K562 (cell line): ENCODE results near the gene KCNQ4. TPM values are rescaled to one million over a fixed set of nuclear protein-coding genes. Genes with fewer than 3 reads are reported as not detected.

Source experiments
- ATAC-seq: fragments of 200-7000 bp; cut with Tn5 transposase; 3 replicates; pipeline ENCODE4 v1.9.1; 2020; ENCODE audit warnings: moderate library complexity
- BruUV-seq: library from RNA; stranded (reverse); fragments of 400-500 nt; replicated peaks from 2 replicates; lab custom pipeline; 2021; lab: Mats Ljungman, UMichigan
- CTCF ChIA-PET: fragments of 300-600 bp; formaldehyde crosslinking; extraction: SDS; loops from one replicate; lab custom pipeline; 2021; ENCODE audit warnings: low intra/inter-chr PET ratio; lab: Yijun Ruan, JAX
- POLR2A ChIA-PET: fragments of 300-600, 350-650 bp; sonication (Branson Sonifier 250); formaldehyde crosslinking; extraction: SDS; loops from one replicate; lab custom pipeline; 2021; ENCODE audit warnings: antibody characterized with exemption, inconsistent platforms; lab: Yijun Ruan, JAX
- DNase-seq, 4 experiments: peaks; one replicate each; pipeline versions ENCODE4 v3.0.0 to v3.0.0-alpha.2; 2011 to 2018; ENCODE audit warnings: low spot score in 3 of 4, mixed read lengths in 3 of 4; ENCODE audit errors: extremely low read depth in 1 of 4
- FAIRE-seq: peaks from 2 replicates; lab custom pipeline; 2011; peaks lifted over from hg19 to GRCh38; lab: Jason Lieb, UNC
- H2AFZ ChIP-seq: 2 replicates; pipeline ENCODE4 v1.6.0; 2011; ENCODE audit warnings: low read depth, low read length, control low read depth, inconsistent platforms
- H3K27ac ChIP-seq: fragments of 200-600 bp; 3 replicates; pipeline ENCODE4 v1.8.0; 2011; ENCODE audit warnings: low read depth, mild to moderate bottlenecking, control low read depth, inconsistent platforms, low read length, moderate library complexity, mixed read lengths; ENCODE audit errors: extremely low read depth
- H3K27me3 ChIP-seq, 2 experiments: fragments of 300-600 bp in 1 of 2; 2 replicates in 1 of 2; 3 replicates in 1 of 2; pipeline versions ENCODE4 v1.6.0 to v1.8.0; 2011; ENCODE audit warnings: inconsistent platforms in 2 of 2, low read length in 2 of 2, mild to moderate bottlenecking in 1 of 2, mixed read lengths in 1 of 2, moderate library complexity in 1 of 2; ENCODE audit not compliant: control insufficient read depth in 2 of 2, insufficient read depth in 2 of 2
- H3K36me3 ChIP-seq: fragments of 300-600 bp; 3 replicates; pipeline ENCODE4 v1.8.0; 2011; ENCODE audit warnings: mild to moderate bottlenecking, low read length, inconsistent platforms; ENCODE audit not compliant: control insufficient read depth, insufficient read depth
- H3K4me1 ChIP-seq, 2 experiments: fragments of 200-600 bp in 1 of 2; replicated peaks in 1 of 2; 2 replicates in 1 of 2; 3 replicates in 1 of 2; pipeline versions ENCODE4 v1.5.1 to v1.8.0; 2011; ENCODE audit warnings: inconsistent platforms in 2 of 2, low read length in 2 of 2, mild to moderate bottlenecking in 1 of 2, mixed read lengths in 1 of 2, moderate library complexity in 1 of 2; ENCODE audit not compliant: control insufficient read depth in 2 of 2, insufficient read depth in 2 of 2
- H3K4me2 ChIP-seq: 2 replicates; pipeline ENCODE4 v1.6.1; 2011; ENCODE audit warnings: low read length, control low read depth, inconsistent platforms, mixed read lengths; ENCODE audit not compliant: insufficient read depth
- H3K4me3 ChIP-seq: fragments of 200-600 bp; sonication (generic), shearing (Covaris generic); 2 replicates; pipeline ENCODE4 v1.5.1; 2016; ENCODE audit warnings: control low read depth, inconsistent platforms
- H3K79me2 ChIP-seq: fragments of 200-600 bp; 3 replicates; pipeline ENCODE4 v1.8.0; 2011; ENCODE audit warnings: low read length, inconsistent platforms; ENCODE audit not compliant: control insufficient read depth, insufficient read depth
- H3K9ac ChIP-seq, 2 experiments: 2 replicates each; pipeline versions ENCODE4 v1.6.0 to v1.6.1; 2011; ENCODE audit warnings: low read depth in 2 of 2, low read length in 2 of 2, control low read depth in 1 of 2, inconsistent platforms in 1 of 2, mild to moderate bottlenecking in 1 of 2, mixed read lengths in 1 of 2; ENCODE audit not compliant: insufficient read depth in 1 of 2
- H3K9me1 ChIP-seq: one replicate; pipeline ENCODE4 v1.6.0; 2011; ENCODE audit warnings: inconsistent platforms, mild to moderate bottlenecking, low read length, moderate library complexity; ENCODE audit not compliant: control insufficient read depth, insufficient read depth
- H3K9me3 ChIP-seq: replicated peaks from 2 replicates; pipeline ENCODE4 v1.5.1; 2011; ENCODE audit warnings: low read depth, low read length, inconsistent platforms; ENCODE audit not compliant: control insufficient read depth, insufficient read depth
- H4K20me1 ChIP-seq: replicated peaks from 2 replicates; pipeline ENCODE4 v1.6.1; 2011; ENCODE audit warnings: low read length, inconsistent platforms, mixed read lengths; ENCODE audit not compliant: control insufficient read depth, insufficient read depth
- CHD4 ChIP-seq: fragments of 200-600 bp; sonication (generic); IDR thresholded peaks from 3 replicates; pipeline ENCODE4 v1.6.1; 2012; ENCODE audit warnings: low read depth, mild to moderate bottlenecking, mixed read lengths, low read length, inconsistent platforms; ENCODE audit not compliant: insufficient read depth, insufficient replicate concordance, poor library complexity, severe bottlenecking
- DPF2 ChIP-seq: fragments of 450-650 bp; IDR thresholded peaks from 2 replicates; pipeline ENCODE4 v1.6.1; 2016
- ETV5 ChIP-seq: sonication (generic); formaldehyde crosslinking; IDR thresholded peaks from 2 replicates; pipeline ENCODE4 v1.4.0; 2020; ENCODE audit warnings: low read depth, mild to moderate bottlenecking, missing genetic modification reagents
- EZH2 ChIP-seq: IDR thresholded peaks from 2 replicates; pipeline ENCODE4 v1.6.1; 2012; ENCODE audit warnings: low read depth, mild to moderate bottlenecking, inconsistent platforms, low read length, borderline replicate concordance
- NCOR1 ChIP-seq: fragments of 450-650 bp; IDR thresholded peaks from 2 replicates; pipeline ENCODE4 v1.6.1; 2016; ENCODE audit warnings: mild to moderate bottlenecking, moderate library complexity
- OTX1 ChIP-seq: fragments of 450-650 bp; formaldehyde crosslinking; IDR thresholded peaks from 2 replicates; pipeline ENCODE4 v1.4.0; 2022; ENCODE audit warnings: mild to moderate bottlenecking
- RNF2 ChIP-seq: sonication (generic); IDR thresholded peaks from 2 replicates; pipeline ENCODE4 v1.6.1; 2016
- SMC3 ChIP-seq: conservative IDR thresholded peaks from 2 replicates; pipeline ENCODE4 v1.6.1; 2011; ENCODE audit warnings: low read depth, low read length, improper control_type of control experiment; ENCODE audit not compliant: insufficient read depth
- TGIF2 ChIP-seq: sonication (generic); formaldehyde crosslinking; IDR thresholded peaks from 2 replicates; pipeline ENCODE4 v1.8.1; 2022; ENCODE audit warnings: mild to moderate bottlenecking, missing genetic modification reagents, moderate library complexity
- ZNF232 ChIP-seq: sonication (generic); formaldehyde crosslinking; IDR thresholded peaks from 2 replicates; pipeline ENCODE4 v1.8.0; 2022; ENCODE audit warnings: mild to moderate bottlenecking, missing genetic modification reagents
- WGBS: fragments of 100-300 bp; shearing (Covaris generic); methylation state at CpG from one replicate; pipeline ENCODE4 v1.1.6; 2016; ENCODE audit warnings: low coverage, mixed read lengths; ENCODE audit not compliant: insufficient coverage; ENCODE audit errors: missing lambda C conversion rate; 5-methylcytosine and 5-hydroxymethylcytosine counted together
- in situ Hi-C: fragments of 300-500 bp; cut with MboI; formaldehyde crosslinking; loops from 4 replicates; pipeline ENCODE4 v1.15.0; 2018; ENCODE audit warnings: inconsistent platforms, mixed read lengths
- intact Hi-C: fragments of 100-400 bp; cut with micrococcal nuclease; formaldehyde crosslinking; loops from 2 replicates; pipeline ENCODE4 v1.14.2; 2022
- polyA plus RNA-seq, 8 experiments: library from polyadenylated mRNA; depleted of rRNA in 4 of 8; stranded (reverse) in 5 of 8; unstranded in 3 of 8; fragments of >200 nt; fragmentation: Nextera tagmentation in 2 of 8; fragmentation: Illumina TruSeq in 1 of 8; extraction: Ambion mirVana in 2 of 8; extraction: Trizol in 1 of 8; gene quantifications; 2 replicates each; pipeline versions ENCODE4 v1.2.1 to v1.2.3, GENCODE V29; 2011 to 2014; ENCODE audit warnings: inconsistent platforms in 1 of 8, missing spikeins in 1 of 8
- total RNA-seq, 7 experiments: library from RNA; depleted of rRNA in 6 of 7; stranded (reverse); fragments of >200 nt in 6 of 7; fragmentation: Illumina TruSeq in 2 of 7; extraction: Trizol in 2 of 7; gene quantifications; 2 replicates each; pipeline versions ENCODE4 v1.2.1 to v1.2.3, GENCODE V29; 2011 to 2021; ENCODE audit warnings: low replicate concordance in 1 of 7
- TF ChIP-seq, protein P1 (sequence below): fragments of 450-650 bp; IDR thresholded peaks from 2 replicates; pipeline ENCODE4 v1.6.1; 2018; ENCODE audit not compliant: partially characterized antibody
- TF ChIP-seq, protein P2 (sequence below): fragments of 250-450 bp; sonication (Bioruptor Pico); IDR thresholded peaks from 2 replicates; pipeline ENCODE4 v1.6.1; 2021; ENCODE audit warnings: mild to moderate bottlenecking
- TF ChIP-seq, protein P3 (sequence below): fragments of 250-450 bp; sonication (Bioruptor Pico); IDR thresholded peaks from 2 replicates; pipeline ENCODE4 v1.4.0; 2020

KCNQ4 gene
- total and polyA plus RNA-seq, 9 of the 15 experiments (the other 6 are each of a cell fraction or from before 2014, with no cell fraction given), result 0.07 to 4.1 (median 0.79) TPM

DNA sequence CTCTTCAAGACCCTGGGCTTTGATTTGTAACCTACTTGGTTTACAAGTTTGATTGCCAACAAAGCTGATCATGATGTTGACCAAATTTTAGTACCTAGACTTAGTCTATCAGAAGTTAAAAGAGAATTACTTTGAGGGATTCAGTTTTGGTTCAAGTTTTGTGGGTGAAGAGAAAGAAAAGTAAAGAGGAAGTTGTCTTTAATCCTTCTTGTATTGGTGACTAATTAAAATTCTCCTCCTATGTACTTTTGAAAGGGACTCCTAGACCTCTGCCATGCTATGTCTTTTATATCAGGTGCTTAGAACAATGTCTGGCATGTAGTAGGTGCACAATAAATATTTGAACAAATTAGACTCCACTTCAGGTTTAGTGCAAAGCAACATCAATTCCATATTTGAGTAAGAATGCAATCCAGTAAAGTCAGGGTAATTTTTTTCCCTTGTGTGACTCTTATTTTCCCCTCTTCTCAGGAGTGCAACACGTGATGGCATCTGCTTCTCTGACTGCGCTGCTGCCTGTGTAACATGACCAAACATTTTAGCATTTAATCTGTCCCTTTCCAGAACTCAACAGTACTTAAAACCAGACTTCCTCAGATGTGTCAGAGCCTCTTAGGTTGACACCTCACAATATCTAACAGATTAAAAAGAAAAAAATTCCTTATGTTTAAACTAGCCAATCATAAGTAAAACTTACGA, 41.1 kb upstream of the KCNQ4 start:
- Histone ChIP-seq H4K20me1 (0 out of 2 replicates have a peak, but pooled peaks cover 4% of the 10 kb centered on the region), H3K9me3 (no peaks in the 10 kb centered on the region), H3K4me2 (no peak overlapping the region), H3K79me2 (peaks cover 21% of the 10 kb centered on the region), H3K27me3 (no peaks in the 10 kb centered on the region), H3K4me3 (no peak overlapping the region), H3K9ac (no peak overlapping the region), H3K27ac (no peak overlapping the region)
- intact Hi-C loops, result no loop called here
- POLR2A ChIA-PET, result interaction anchor here (0.7 kb wide), 1 partner anchor 10 kb away, joined by 4 read pairs; no protein-coding TSS in a partner anchor
- DNase-seq (no peak), ATAC-seq (no peak)
- CTCF ChIA-PET, result no interaction called here
- no TSS peak for BruUV-seq
- TF ChIP-seq DPF2, result no peak
- no peak for TF ChIP-seq OTX1 (CRISPR knock-in tag)
- no peak for TF ChIP-seq SMC3
- TF ChIP-seq ETV5 (CRISPR knock-in tag), result no peak
- TF ChIP-seq RNF2, result no peak
- no peak for TF ChIP-seq NCOR1
- TF ChIP-seq, protein P1, sequence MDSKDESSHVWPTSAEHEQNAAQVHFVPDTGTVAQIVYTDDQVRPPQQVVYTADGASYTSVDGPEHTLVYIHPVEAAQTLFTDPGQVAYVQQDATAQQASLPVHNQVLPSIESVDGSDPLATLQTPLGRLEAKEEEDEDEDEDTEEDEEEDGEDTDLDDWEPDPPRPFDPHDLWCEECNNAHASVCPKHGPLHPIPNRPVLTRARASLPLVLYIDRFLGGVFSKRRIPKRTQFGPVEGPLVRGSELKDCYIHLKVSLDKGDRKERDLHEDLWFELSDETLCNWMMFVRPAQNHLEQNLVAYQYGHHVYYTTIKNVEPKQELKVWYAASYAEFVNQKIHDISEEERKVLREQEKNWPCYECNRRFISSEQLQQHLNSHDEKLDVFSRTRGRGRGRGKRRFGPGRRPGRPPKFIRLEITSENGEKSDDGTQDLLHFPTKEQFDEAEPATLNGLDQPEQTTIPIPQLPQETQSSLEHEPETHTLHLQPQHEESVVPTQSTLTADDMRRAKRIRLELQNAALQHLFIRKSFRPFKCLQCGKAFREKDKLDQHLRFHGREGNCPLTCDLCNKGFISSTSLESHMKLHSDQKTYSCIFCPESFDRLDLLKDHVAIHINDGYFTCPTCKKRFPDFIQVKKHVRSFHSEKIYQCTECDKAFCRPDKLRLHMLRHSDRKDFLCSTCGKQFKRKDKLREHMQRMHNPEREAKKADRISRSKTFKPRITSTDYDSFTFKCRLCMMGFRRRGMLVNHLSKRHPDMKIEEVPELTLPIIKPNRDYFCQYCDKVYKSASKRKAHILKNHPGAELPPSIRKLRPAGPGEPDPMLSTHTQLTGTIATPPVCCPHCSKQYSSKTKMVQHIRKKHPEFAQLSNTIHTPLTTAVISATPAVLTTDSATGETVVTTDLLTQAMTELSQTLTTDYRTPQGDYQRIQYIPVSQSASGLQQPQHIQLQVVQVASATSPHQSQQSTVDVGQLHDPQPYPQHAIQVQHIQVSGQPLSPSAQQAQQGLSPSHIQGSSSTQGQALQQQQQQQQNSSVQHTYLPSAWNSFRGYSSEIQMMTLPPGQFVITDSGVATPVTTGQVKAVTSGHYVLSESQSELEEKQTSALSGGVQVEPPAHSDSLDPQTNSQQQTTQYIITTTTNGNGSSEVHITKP, result no peak
- TF ChIP-seq, protein P2, sequence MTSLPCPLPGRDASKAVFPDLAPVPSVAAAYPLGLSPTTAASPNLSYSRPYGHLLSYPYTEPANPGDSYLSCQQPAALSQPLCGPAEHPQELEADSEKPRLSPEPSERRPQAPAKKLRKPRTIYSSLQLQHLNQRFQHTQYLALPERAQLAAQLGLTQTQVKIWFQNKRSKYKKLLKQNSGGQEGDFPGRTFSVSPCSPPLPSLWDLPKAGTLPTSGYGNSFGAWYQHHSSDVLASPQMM, result no peak
- TF ChIP-seq CHD4, result no peak
- no peak for TF ChIP-seq EZH2
- TF ChIP-seq ZNF232 (CRISPR knock-in tag), result no peak
- TF ChIP-seq, protein P3, sequence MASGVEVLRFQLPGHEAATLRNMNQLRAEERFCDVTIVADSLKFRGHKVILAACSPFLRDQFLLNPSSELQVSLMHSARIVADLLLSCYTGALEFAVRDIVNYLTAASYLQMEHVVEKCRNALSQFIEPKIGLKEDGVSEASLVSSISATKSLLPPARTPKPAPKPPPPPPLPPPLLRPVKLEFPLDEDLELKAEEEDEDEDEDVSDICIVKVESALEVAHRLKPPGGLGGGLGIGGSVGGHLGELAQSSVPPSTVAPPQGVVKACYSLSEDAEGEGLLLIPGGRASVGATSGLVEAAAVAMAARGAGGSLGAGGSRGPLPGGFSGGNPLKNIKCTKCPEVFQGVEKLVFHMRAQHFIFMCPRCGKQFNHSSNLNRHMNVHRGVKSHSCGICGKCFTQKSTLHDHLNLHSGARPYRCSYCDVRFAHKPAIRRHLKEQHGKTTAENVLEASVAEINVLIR (CRISPR knock-in tag), result no peak
- TF ChIP-seq TGIF2 (CRISPR knock-in tag), result no peak
- TF ChIP-seq, all 486 proteins: peak for 0
- FAIRE-seq, result no peak
- in situ Hi-C loops, result no loop called here
- H3K9me1 ChIP-seq, result no peaks in the 10 kb centered on the region
- peaks cover 0 to 3% of the 10 kb centered on the region in 2 experiments; a peak in 2 of 5 replicates for H3K4me1 ChIP-seq
- 76% methylated on average over 3 of the region's 3 CpGs for WGBS
- peaks cover 74% of the 10 kb centered on the region for H3K36me3 ChIP-seq
- H2AFZ ChIP-seq, result no peak overlapping the region
